ENCODE measurements around the gene C9orf50. TPM values are rescaled to one million over a fixed set of nuclear protein-coding genes. Genes with fewer than 3 reads are reported as not detected.

The C9orf50 gene
- polyA plus RNA-seq, 1 donor from 2014 or later, result not detected

- H3K27me3 ChIP-seq (ENCODE audit: insufficient read depth, low read depth, low read length), result no peaks in the 10 kb centered on the region
- no peak overlapping the region for H3K9ac ChIP-seq (ENCODE audit: low read length)
- TF ChIP-seq RAD21 (conservative IDR thresholded peaks at IDR 0.05) (no peak), TAF1 (IDR thresholded peaks at IDR 0.05; ENCODE audit: low read depth) (no peak), EP300 (conservative IDR thresholded peaks at IDR 0.05; ENCODE audit: poor library complexity, severe bottlenecking) (no peak), EZH2 (IDR thresholded peaks at IDR 0.05; ENCODE audit: borderline replicate concordance, insufficient read depth, low read length, poor library complexity, severe bottlenecking) (no peak), REST (IDR thresholded peaks at IDR 0.05; ENCODE audit: borderline replicate concordance) (no peak), POLR2AphosphoS5 (IDR thresholded peaks at IDR 0.05) (no peak), CTCF (IDR thresholded peaks at IDR 0.05; ENCODE audit: poor library complexity, severe bottlenecking) (no peak), SMC3 (conservative IDR thresholded peaks at IDR 0.05; ENCODE audit: poor library complexity) (no peak)
- no peaks in the 10 kb centered on the region for H3K9me3 ChIP-seq (ENCODE audit: low read length)
- H3K4me2 ChIP-seq (ENCODE audit: low read length), result no peak overlapping the region
- H3K9me2 ChIP-seq (ENCODE audit: insufficient read depth, low read length), result no peaks in the 10 kb centered on the region
- no peak overlapping the region for H3K27ac ChIP-seq (ENCODE audit: low read length)
- H3F3A ChIP-seq (ENCODE audit: insufficient read depth, low read length, poor library complexity, severe bottlenecking), result no peaks in the 10 kb centered on the region
- H4K20me1 ChIP-seq (ENCODE audit: insufficient read depth), result no peaks in the 10 kb centered on the region
- H3K4me3 ChIP-seq (ENCODE audit: low read length), result no peak overlapping the region
- H3K36me3 ChIP-seq (ENCODE audit: insufficient read depth, low read length), result no peaks in the 10 kb centered on the region
- no peaks in the 10 kb centered on the region for H3K79me2 ChIP-seq (replicated peaks; ENCODE audit: insufficient read depth, low read length)
- no peak overlapping the region for H2AFZ ChIP-seq (ENCODE audit: low read depth, low read length)
Observed at GRCh38 chr9:129579294-129579693, 41.6 kb downstream of the C9orf50 start.

GRCh38 chr9:129576546-129577543 lies 44.1 kb downstream of the C9orf50 start:
- H3K27me3 ChIP-seq (ENCODE audit: insufficient read depth, low read depth, low read length), result no peaks in the 10 kb centered on the region
- H4K20me1 ChIP-seq (ENCODE audit: insufficient read depth), result no peaks in the 10 kb centered on the region
- H3K9me3 ChIP-seq (ENCODE audit: low read length), result no peaks in the 10 kb centered on the region
- H2AFZ ChIP-seq (ENCODE audit: low read depth, low read length), result no peak overlapping the region
- no peak overlapping the region for H3K27ac ChIP-seq (ENCODE audit: low read length)
- H3K4me3 ChIP-seq (ENCODE audit: low read length), result no peak overlapping the region
- TF ChIP-seq CTCF (IDR thresholded peaks at IDR 0.05; ENCODE audit: poor library complexity, severe bottlenecking) (no peak), RAD21 (conservative IDR thresholded peaks at IDR 0.05) (no peak), TAF1 (IDR thresholded peaks at IDR 0.05; ENCODE audit: low read depth) (no peak), SMC3 (conservative IDR thresholded peaks at IDR 0.05; ENCODE audit: poor library complexity) (no peak), EP300 (conservative IDR thresholded peaks at IDR 0.05; ENCODE audit: poor library complexity, severe bottlenecking) (no peak), EZH2 (IDR thresholded peaks at IDR 0.05; ENCODE audit: borderline replicate concordance, insufficient read depth, low read length, poor library complexity, severe bottlenecking) (no peak), REST (IDR thresholded peaks at IDR 0.05; ENCODE audit: borderline replicate concordance) (no peak), POLR2AphosphoS5 (IDR thresholded peaks at IDR 0.05) (no peak), MXI1 (conservative IDR thresholded peaks at IDR 0.05; ENCODE audit: poor library complexity, severe bottlenecking) (no peak)
- no peaks in the 10 kb centered on the region for H3F3A ChIP-seq (ENCODE audit: insufficient read depth, low read length, poor library complexity, severe bottlenecking)
- no peaks in the 10 kb centered on the region for H3K79me2 ChIP-seq (replicated peaks; ENCODE audit: insufficient read depth, low read length)
- H3K36me3 ChIP-seq (ENCODE audit: insufficient read depth, low read length), result no peaks in the 10 kb centered on the region
- H3K9ac ChIP-seq (ENCODE audit: low read length), result no peak overlapping the region
- H3K4me2 ChIP-seq (ENCODE audit: low read length), result no peak overlapping the region
- no peaks in the 10 kb centered on the region for H3K9me2 ChIP-seq (ENCODE audit: insufficient read depth, low read length)

Data from neural cell (in vitro differentiated cells).